HEK293 (cell line): Measurements from ENCODE around the gene KCNC1.

ENCODE experiments used
- CTCF ChIA-PET: fragments of 350-600 bp; formaldehyde crosslinking; extraction: SDS; loops from one replicate; lab custom pipeline; 2021; ENCODE audit warnings: antibody characterized with exemption; lab: Yijun Ruan, JAX
- POLR2A ChIA-PET: fragments of 300-600 bp; formaldehyde crosslinking; extraction: SDS; loops from one replicate; lab custom pipeline; 2020; ENCODE audit warnings: antibody characterized with exemption, inconsistent platforms; lab: Yijun Ruan, JAX
- H3K27ac ChIP-seq: fragments of 200-500 bp; sonication (Bioruptor generic); 2 replicates; pipeline ENCODE4 v1.5.1; 2014; ENCODE audit warnings: low read depth, low read length, control low read depth, inconsistent platforms; ENCODE audit errors: extremely low read depth
- H3K36me3 ChIP-seq, 2 experiments: fragments of 200-500 bp in 1 of 2; sonication (Bioruptor generic) in 1 of 2; 1 replicate in 1 of 2; 2 replicates in 1 of 2; pipeline ENCODE4 v1.5.1; 2014 to 2017; ENCODE audit warnings: inconsistent platforms in 2 of 2, low read length in 2 of 2; ENCODE audit not compliant: control insufficient read depth in 2 of 2, insufficient read depth in 1 of 2
- H3K4me1 ChIP-seq: fragments of 200-500 bp; sonication (Bioruptor generic); 2 replicates; pipeline ENCODE4 v1.5.1; 2014; ENCODE audit warnings: mild to moderate bottlenecking, low read length, inconsistent platforms; ENCODE audit not compliant: control insufficient read depth, insufficient read depth
- H3K4me3 ChIP-seq: 2 replicates; pipeline ENCODE4 v1.5.1; 2011; ENCODE audit warnings: low read depth, mild to moderate bottlenecking, control low read depth, low read length, moderate library complexity
- H3K9me3 ChIP-seq: fragments of 200-500 bp; sonication (Bioruptor generic); 2 replicates; pipeline ENCODE4 v1.5.1; 2014; ENCODE audit warnings: low read depth, low read length, inconsistent platforms; ENCODE audit not compliant: control insufficient read depth, insufficient read depth
- EGR2 ChIP-seq: fragments of 450-650 bp; formaldehyde crosslinking; IDR thresholded peaks from 2 replicates; pipeline ENCODE4 v1.5.1; 2016; ENCODE audit warnings: low read depth, missing biosample characterization, missing genetic modification characterization
- ELK4 ChIP-seq: IDR thresholded peaks from 2 replicates; pipeline ENCODE4 v1.6.1; 2011; ENCODE audit warnings: mild to moderate bottlenecking, low read depth, low read length, borderline replicate concordance
- GLI4 ChIP-seq: fragments of 450-650 bp; formaldehyde crosslinking; IDR thresholded peaks from 2 replicates; pipeline ENCODE4 v1.5.1; 2016; ENCODE audit warnings: missing biosample characterization, missing genetic modification characterization
- KLF17 ChIP-seq: fragments of 450-650 bp; formaldehyde crosslinking; IDR thresholded peaks from 2 replicates; pipeline ENCODE4 v1.5.1; 2016; ENCODE audit warnings: missing biosample characterization, missing genetic modification characterization
- KLF9 ChIP-seq: fragments of 450-650 bp; formaldehyde crosslinking; IDR thresholded peaks from 2 replicates; pipeline ENCODE4 v1.5.1; 2016; ENCODE audit warnings: missing biosample characterization, missing genetic modification characterization, low read depth
- SP2 ChIP-seq: fragments of 450-650 bp; formaldehyde crosslinking; IDR thresholded peaks from 2 replicates; pipeline ENCODE4 v1.5.1; 2016; ENCODE audit warnings: missing biosample characterization, missing genetic modification characterization
- ZBTB21 ChIP-seq: fragments of 450-650 bp; formaldehyde crosslinking; IDR thresholded peaks from 2 replicates; pipeline ENCODE4 v1.5.1; 2017; ENCODE audit warnings: missing biosample characterization, missing genetic modification characterization
- ZBTB8A ChIP-seq: fragments of 450-650 bp; formaldehyde crosslinking; IDR thresholded peaks from 2 replicates; pipeline ENCODE4 v1.5.1; 2016; ENCODE audit warnings: missing biosample characterization, missing genetic modification characterization
- ZFHX2 ChIP-seq: fragments of 450-650 bp; formaldehyde crosslinking; conservative IDR thresholded peaks from 2 replicates; pipeline ENCODE4 v1.5.1; 2016; ENCODE audit warnings: missing biosample characterization, missing genetic modification characterization
- ZNF133 ChIP-seq: fragments of 450-650 bp; formaldehyde crosslinking; IDR thresholded peaks from 2 replicates; pipeline ENCODE4 v1.5.1; 2016; ENCODE audit warnings: missing biosample characterization, missing genetic modification characterization
- ZNF16 ChIP-seq: fragments of 450-650 bp; formaldehyde crosslinking; IDR thresholded peaks from 2 replicates; pipeline ENCODE4 v1.5.1; 2016; ENCODE audit warnings: low read depth, missing biosample characterization, missing genetic modification characterization
- ZNF324 ChIP-seq: fragments of 450-650 bp; formaldehyde crosslinking; IDR thresholded peaks from 2 replicates; pipeline ENCODE4 v1.5.1; 2016; ENCODE audit warnings: missing biosample characterization, missing genetic modification characterization
- ZNF350 ChIP-seq: fragments of 450-650 bp; formaldehyde crosslinking; IDR thresholded peaks from 2 replicates; pipeline ENCODE4 v1.5.0; 2017; ENCODE audit warnings: missing biosample characterization, mild to moderate bottlenecking, missing genetic modification characterization
- ZNF362 ChIP-seq: fragments of 450-650 bp; formaldehyde crosslinking; IDR thresholded peaks from 2 replicates; pipeline ENCODE4 v1.5.1; 2016; ENCODE audit warnings: missing biosample characterization, missing genetic modification characterization
- ZNF558 ChIP-seq: fragments of 450-650 bp; formaldehyde crosslinking; IDR thresholded peaks from 2 replicates; pipeline ENCODE4 v1.5.1; 2016; ENCODE audit warnings: missing biosample characterization, missing genetic modification characterization
- ZNF645 ChIP-seq: fragments of 450-650 bp; formaldehyde crosslinking; IDR thresholded peaks from 2 replicates; pipeline ENCODE4; 2016; ENCODE audit warnings: missing biosample characterization, missing genetic modification characterization
- ZNF654 ChIP-seq: fragments of 450-650 bp; formaldehyde crosslinking; IDR thresholded peaks from 2 replicates; pipeline ENCODE4 v1.5.1; 2016; ENCODE audit warnings: low read depth, missing biosample characterization, missing genetic modification characterization
- ZNF76 ChIP-seq: fragments of 450-650 bp; formaldehyde crosslinking; IDR thresholded peaks from 2 replicates; pipeline ENCODE4; 2016; ENCODE audit warnings: low read depth, missing biosample characterization, missing genetic modification characterization, borderline replicate concordance
- ZSCAN30 ChIP-seq: fragments of 450-650 bp; IDR thresholded peaks from 2 replicates; pipeline ENCODE4 v1.5.1; 2018; ENCODE audit warnings: missing biosample characterization, mild to moderate bottlenecking, missing genetic modification characterization, moderate library complexity

KCNC1 gene

DNA sequence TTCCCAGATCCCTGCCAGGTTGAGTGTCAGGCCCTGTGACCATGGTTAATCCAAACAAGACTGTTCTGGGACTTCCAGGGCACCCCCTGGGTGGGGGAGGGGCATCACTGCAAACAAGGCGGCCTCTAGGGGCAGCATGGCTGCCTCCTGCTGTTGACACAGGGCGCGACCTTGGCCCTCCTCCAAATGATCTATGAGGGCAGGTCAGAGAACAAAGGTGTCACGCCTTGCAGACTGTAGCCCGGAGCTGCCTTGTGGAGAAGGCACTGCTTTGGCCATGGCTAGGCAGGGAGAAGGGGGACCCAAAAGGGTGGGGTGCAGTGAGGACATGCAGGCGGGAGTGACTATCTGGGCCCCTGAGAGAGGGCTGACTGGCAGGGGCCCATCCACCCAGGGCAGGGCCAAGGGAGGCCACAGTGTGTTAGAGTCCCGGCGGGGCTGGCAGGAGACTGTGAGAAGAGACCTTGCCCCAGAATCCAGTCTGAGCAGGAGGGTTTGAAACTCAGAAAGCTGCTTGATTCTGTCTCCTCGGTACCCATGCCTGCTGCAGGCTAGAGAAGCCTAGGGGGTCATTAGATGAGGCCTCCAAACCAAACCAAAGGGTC, 35.6 kb downstream of the KCNC1 start:
- POLR2A ChIA-PET, result no interaction called here
- H3K27ac ChIP-seq, result no peak overlapping the region
- TF ChIP-seq KLF17 (0 out of 2 replicates have a peak, but pooled peaks have one; percentile 42), ZFHX2 (tag by site-specific recombination) (no peak)

DNA sequence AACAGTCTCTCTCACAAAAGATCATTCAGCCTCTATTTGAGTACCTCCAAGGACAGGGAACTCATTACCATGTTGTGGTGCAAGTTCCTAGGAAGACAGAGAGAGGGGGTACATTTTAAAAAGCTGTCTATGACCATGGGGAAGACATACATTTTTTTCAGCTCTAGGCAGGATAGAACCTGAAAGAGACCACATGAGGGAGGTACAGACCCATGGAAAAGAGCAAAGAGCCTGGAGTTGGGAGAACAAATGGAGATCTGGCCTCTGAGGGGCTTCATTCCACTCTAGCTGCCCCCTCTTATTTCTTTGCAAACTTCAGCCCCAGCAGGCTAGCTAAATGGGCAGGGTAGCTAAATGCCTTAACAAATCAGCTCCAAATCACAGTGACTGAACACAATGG, 36.3 kb downstream of the KCNC1 start:
- no peaks in the 10 kb centered on the region for H3K36me3 ChIP-seq
- H3K27ac ChIP-seq, result no peak overlapping the region
- TF ChIP-seq KLF9, result no peak
- TF ChIP-seq ZNF654 (tag by site-specific recombination), result 0 out of 2 replicates have a peak, but pooled peaks have one; percentile 5
- no peak for TF ChIP-seq EGR2 (tag by site-specific recombination)
- no peak for TF ChIP-seq ZNF16 (tag by site-specific recombination)
- TF ChIP-seq ZNF350 (tag by site-specific recombination), result no peak
- TF ChIP-seq ZNF645 (tag by site-specific recombination), result no peak
- no peak overlapping the region for H3K4me3 ChIP-seq
- ChIA-PET POLR2A (no interaction called here), CTCF (interaction anchor here (1.2 to 3.9 kb wide), 3 partner anchors 12 to 202 kb away, joined by 4 to 15 read pairs (median 9); no protein-coding TSS in a partner anchor)
- H3K9me3 ChIP-seq, result no peaks in the 10 kb centered on the region
- H3K4me1 ChIP-seq, result no peaks in the 10 kb centered on the region

More for the DNA sequence above, 35.6 kb downstream of the KCNC1 start:
- H3K36me3 ChIP-seq, result no peaks in the 10 kb centered on the region
- H3K9me3 ChIP-seq, result no peaks in the 10 kb centered on the region
- no peak overlapping the region for H3K4me3 ChIP-seq
- H3K4me1 ChIP-seq, result no peaks in the 10 kb centered on the region
- CTCF ChIA-PET, result interaction anchor here (1.7 to 3.9 kb wide), 2 partner anchors 11 to 203 kb away, joined by 5 to 15 read pairs; no protein-coding TSS in a partner anchor

DNA sequence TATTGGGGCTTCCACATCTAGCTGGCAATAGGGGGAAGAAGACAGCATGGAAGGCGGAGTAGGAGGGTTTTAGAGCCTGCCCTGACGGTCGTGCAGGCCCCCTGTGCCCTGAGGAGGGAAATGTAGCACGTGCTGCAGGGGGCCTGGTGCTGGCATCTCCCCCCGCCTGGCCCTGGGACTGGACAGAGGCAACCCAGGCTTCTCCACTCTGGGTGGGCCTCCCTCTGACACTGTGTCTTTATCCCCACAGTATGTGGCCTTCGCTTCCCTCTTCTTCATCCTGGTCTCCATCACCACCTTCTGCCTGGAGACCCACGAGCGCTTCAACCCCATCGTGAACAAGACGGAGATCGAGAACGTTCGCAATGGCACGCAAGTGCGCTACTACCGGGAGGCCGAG, 36.8 kb downstream of the KCNC1 start:
- Histone ChIP-seq H3K27ac (no peak overlapping the region), H3K4me1 (no peaks in the 10 kb centered on the region)
- TF ChIP-seq SP2 (tag by site-specific recombination) (no peak), ZNF133 (tag by site-specific recombination) (no peak), ZBTB21 (tag by site-specific recombination) (no peak), ZNF76 (tag by site-specific recombination) (no peak)
- TF ChIP-seq, all 188 proteins: peak for 0
- H3K36me3 ChIP-seq, result no peaks in the 10 kb centered on the region
- POLR2A ChIA-PET, result no interaction called here
- H3K9me3 ChIP-seq, result no peaks in the 10 kb centered on the region
- H3K4me3 ChIP-seq, result no peak overlapping the region
- CTCF ChIA-PET, result interaction anchor here (1.2 to 3.9 kb wide), 3 partner anchors 13 to 202 kb away, joined by 4 to 15 read pairs (median 9); no protein-coding TSS in a partner anchor

DNA sequence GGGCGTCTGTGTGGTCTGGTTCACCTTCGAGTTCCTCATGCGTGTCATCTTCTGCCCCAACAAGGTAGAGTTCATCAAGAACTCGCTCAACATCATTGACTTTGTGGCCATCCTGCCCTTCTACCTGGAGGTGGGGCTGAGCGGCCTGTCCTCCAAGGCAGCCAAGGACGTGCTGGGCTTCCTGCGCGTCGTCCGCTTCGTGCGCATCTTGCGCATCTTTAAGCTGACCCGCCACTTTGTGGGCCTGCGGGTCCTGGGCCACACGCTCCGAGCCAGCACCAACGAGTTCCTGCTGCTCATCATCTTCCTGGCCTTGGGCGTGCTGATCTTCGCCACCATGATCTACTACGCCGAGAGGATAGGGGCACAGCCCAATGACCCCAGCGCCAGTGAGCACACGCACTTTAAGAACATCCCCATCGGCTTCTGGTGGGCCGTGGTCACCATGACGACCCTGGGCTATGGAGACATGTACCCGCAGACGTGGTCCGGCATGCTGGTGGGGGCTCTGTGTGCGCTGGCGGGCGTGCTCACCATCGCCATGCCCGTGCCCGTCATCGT, 37.3 kb downstream of the KCNC1 start:
- Histone ChIP-seq H3K36me3 (no peaks in the 10 kb centered on the region), H3K27ac (no peak overlapping the region), H3K9me3 (no peaks in the 10 kb centered on the region), H3K4me1 (no peaks in the 10 kb centered on the region), H3K4me3 (no peak overlapping the region)
- ChIA-PET CTCF (interaction anchor here (1.1 to 2.2 kb wide), 3 partner anchors 11 to 41 kb away, joined by 4 to 9 read pairs (median 5); no protein-coding TSS in a partner anchor), POLR2A (no interaction called here)
- TF ChIP-seq ZNF362 (tag by site-specific recombination) (no peak), GLI4 (tag by site-specific recombination) (no peak), ZNF558 (tag by site-specific recombination) (no peak), ZNF654 (tag by site-specific recombination) (no peak), ZBTB8A (tag by site-specific recombination) (no peak), ZNF324 (no peak), ELK4 (no peak), ZSCAN30 (no peak)
